ENCODE data around the gene ACAP2. TPM values are rescaled to one million over a fixed set of nuclear protein-coding genes. Genes with fewer than 3 reads are reported as not detected.

ACAP2 gene
- total RNA-seq, 1 experiment from 2014 or later = 42.0 TPM

DNA sequence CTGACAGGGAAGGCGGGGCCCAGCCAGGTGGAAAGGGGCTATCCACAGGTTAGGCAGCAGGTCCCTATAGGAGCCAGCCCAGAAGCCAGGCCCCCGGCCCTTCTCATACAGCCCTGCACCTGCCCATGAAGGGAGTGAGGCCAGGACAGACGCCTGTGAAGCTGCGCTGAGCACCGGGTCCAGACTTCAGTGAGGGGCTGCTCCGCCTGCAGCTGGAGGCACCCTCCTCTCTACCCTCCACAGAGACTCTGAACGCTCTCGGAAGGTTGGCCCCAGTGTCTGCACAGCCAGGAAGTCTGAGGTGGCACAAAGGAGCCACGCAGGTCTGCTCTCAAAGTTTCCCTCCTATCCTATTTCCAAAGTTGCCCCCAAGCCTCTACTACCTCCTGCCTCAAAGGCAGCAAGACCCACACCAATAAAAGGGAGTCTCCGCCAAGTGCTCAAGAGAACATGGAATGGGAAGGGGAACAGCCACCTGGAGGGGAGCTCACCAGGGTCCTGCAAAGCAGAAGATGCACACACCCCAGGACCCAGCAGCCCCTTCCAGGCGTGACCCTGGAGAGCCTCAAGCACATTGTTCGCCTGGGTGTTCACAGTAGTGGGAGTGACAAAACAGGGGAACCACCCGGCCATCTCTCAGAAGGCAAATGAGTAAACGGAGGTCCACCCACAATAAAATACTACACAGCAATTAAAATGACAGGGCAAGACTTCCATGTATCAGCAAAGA lies 191.3 kb downstream of the ACAP2 start:
- H3K36me3 Mint-ChIP-seq = peaks cover 9% of the 10 kb centered on the region
- ChIA-PET POLR2A (no interaction called here), CTCF (interaction anchor here (1.1 to 1.2 kb wide), 2 partner anchors 9 to 11 kb away, joined by 3 read pairs; no protein-coding TSS in a partner anchor)
- peaks cover 55% of the 10 kb centered on the region for H3K4me1 Mint-ChIP-seq
- no peak for TF ChIP-seq KAT7 (CRISPR knock-in tag; IDR thresholded peaks at IDR 0.05; ENCODE audit: borderline replicate concordance)
- TF ChIP-seq, protein P1, sequence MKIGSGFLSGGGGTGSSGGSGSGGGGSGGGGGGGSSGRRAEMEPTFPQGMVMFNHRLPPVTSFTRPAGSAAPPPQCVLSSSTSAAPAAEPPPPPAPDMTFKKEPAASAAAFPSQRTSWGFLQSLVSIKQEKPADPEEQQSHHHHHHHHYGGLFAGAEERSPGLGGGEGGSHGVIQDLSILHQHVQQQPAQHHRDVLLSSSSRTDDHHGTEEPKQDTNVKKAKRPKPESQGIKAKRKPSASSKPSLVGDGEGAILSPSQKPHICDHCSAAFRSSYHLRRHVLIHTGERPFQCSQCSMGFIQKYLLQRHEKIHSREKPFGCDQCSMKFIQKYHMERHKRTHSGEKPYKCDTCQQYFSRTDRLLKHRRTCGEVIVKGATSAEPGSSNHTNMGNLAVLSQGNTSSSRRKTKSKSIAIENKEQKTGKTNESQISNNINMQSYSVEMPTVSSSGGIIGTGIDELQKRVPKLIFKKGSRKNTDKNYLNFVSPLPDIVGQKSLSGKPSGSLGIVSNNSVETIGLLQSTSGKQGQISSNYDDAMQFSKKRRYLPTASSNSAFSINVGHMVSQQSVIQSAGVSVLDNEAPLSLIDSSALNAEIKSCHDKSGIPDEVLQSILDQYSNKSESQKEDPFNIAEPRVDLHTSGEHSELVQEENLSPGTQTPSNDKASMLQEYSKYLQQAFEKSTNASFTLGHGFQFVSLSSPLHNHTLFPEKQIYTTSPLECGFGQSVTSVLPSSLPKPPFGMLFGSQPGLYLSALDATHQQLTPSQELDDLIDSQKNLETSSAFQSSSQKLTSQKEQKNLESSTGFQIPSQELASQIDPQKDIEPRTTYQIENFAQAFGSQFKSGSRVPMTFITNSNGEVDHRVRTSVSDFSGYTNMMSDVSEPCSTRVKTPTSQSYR (CRISPR knock-in tag; IDR thresholded peaks at IDR 0.05) = no peak
- TF ChIP-seq, protein P2, sequence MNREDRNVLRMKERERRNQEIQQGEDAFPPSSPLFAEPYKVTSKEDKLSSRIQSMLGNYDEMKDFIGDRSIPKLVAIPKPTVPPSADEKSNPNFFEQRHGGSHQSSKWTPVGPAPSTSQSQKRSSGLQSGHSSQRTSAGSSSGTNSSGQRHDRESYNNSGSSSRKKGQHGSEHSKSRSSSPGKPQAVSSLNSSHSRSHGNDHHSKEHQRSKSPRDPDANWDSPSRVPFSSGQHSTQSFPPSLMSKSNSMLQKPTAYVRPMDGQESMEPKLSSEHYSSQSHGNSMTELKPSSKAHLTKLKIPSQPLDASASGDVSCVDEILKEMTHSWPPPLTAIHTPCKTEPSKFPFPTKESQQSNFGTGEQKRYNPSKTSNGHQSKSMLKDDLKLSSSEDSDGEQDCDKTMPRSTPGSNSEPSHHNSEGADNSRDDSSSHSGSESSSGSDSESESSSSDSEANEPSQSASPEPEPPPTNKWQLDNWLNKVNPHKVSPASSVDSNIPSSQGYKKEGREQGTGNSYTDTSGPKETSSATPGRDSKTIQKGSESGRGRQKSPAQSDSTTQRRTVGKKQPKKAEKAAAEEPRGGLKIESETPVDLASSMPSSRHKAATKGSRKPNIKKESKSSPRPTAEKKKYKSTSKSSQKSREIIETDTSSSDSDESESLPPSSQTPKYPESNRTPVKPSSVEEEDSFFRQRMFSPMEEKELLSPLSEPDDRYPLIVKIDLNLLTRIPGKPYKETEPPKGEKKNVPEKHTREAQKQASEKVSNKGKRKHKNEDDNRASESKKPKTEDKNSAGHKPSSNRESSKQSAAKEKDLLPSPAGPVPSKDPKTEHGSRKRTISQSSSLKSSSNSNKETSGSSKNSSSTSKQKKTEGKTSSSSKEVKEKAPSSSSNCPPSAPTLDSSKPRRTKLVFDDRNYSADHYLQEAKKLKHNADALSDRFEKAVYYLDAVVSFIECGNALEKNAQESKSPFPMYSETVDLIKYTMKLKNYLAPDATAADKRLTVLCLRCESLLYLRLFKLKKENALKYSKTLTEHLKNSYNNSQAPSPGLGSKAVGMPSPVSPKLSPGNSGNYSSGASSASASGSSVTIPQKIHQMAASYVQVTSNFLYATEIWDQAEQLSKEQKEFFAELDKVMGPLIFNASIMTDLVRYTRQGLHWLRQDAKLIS (CRISPR knock-in tag; IDR thresholded peaks at IDR 0.05; ENCODE audit: borderline replicate concordance) = no peak
- no peak for TF ChIP-seq MYBL2 (CRISPR knock-in tag; IDR thresholded peaks at IDR 0.05)
- no peak for TF ChIP-seq FOXP1 (CRISPR knock-in tag; IDR thresholded peaks at IDR 0.05; ENCODE audit: borderline replicate concordance)
- TF ChIP-seq, protein P3, sequence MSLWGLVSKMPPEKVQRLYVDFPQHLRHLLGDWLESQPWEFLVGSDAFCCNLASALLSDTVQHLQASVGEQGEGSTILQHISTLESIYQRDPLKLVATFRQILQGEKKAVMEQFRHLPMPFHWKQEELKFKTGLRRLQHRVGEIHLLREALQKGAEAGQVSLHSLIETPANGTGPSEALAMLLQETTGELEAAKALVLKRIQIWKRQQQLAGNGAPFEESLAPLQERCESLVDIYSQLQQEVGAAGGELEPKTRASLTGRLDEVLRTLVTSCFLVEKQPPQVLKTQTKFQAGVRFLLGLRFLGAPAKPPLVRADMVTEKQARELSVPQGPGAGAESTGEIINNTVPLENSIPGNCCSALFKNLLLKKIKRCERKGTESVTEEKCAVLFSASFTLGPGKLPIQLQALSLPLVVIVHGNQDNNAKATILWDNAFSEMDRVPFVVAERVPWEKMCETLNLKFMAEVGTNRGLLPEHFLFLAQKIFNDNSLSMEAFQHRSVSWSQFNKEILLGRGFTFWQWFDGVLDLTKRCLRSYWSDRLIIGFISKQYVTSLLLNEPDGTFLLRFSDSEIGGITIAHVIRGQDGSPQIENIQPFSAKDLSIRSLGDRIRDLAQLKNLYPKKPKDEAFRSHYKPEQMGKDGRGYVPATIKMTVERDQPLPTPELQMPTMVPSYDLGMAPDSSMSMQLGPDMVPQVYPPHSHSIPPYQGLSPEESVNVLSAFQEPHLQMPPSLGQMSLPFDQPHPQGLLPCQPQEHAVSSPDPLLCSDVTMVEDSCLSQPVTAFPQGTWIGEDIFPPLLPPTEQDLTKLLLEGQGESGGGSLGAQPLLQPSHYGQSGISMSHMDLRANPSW (CRISPR knock-in tag; conservative IDR thresholded peaks at IDR 0.05; ENCODE audit: low read depth) = no peak
- no peak for TF ChIP-seq CREM (CRISPR knock-in tag; IDR thresholded peaks at IDR 0.05)
- no peak for TF ChIP-seq NR2C2 (CRISPR knock-in tag; IDR thresholded peaks at IDR 0.05)
- no peak for TF ChIP-seq ELF4 (CRISPR knock-in tag; IDR thresholded peaks at IDR 0.05; ENCODE audit: low read depth)
- TF ChIP-seq ZNF121 (CRISPR knock-in tag; IDR thresholded peaks at IDR 0.05) = no peak
- TF ChIP-seq ETV6 (CRISPR knock-in tag; IDR thresholded peaks at IDR 0.05) = no peak
- no peak for TF ChIP-seq TCF7 (CRISPR knock-in tag; IDR thresholded peaks at IDR 0.05; ENCODE audit: low read depth)
- H3K27ac Mint-ChIP-seq = no peak overlapping the region
- no peaks in the 10 kb centered on the region for H3K27me3 Mint-ChIP-seq (ENCODE audit: low read depth)
- DNase-seq (ENCODE audit: low spot score) (no peak), ATAC-seq (no peak)
- H3K9me3 Mint-ChIP-seq = no peaks in the 10 kb centered on the region
- no peak overlapping the region for H3K4me3 Mint-ChIP-seq

DNA sequence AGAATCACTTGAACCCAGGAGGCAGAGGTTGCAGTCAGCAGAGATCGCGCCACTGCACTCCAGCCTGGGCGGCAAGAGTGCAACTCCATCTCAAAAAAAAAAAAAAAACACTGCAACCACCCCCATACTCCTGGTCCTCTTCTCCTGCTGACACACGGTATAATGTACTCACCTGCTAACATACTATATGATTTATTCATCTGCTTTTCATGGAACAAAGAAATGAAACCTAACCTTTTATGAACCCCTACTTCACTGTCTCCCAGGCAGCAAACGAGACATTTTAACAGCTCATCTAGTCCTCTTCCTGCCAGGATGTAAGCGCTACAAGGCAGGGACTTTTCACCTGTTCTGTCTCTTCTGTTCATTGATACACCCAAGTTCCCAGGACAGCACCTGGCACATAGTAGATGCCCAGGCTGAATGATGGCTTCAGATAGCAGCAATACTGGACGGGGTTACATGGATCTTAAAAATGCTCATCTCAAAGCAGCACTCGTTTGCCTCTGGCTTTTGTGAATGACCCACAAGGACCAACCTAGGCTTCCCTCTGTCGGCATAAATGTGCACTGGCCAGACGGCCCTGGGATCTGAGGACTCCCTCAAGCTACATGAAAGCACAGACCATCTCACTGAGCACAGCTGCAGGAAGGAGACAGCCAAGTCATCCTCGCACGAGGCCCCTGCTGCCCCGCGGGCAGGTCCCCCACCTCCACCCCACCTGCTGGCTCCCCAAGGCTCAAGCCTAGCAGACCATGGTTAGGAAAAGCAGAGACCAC lies 192.2 kb downstream of the ACAP2 start:
- ChIA-PET POLR2A (no interaction called here), CTCF (interaction anchor here (0.9 to 1.2 kb wide), 4 partner anchors 10 to 617 kb away, joined by 3 to 4 read pairs (median 3); partner anchors contain the start of gene TMEM44)
- peak overlapping the region; percentile 24; the same call in 1 of the 2 replicates for H3K27ac Mint-ChIP-seq
- H3K9me3 Mint-ChIP-seq = no peaks in the 10 kb centered on the region
- peaks cover 55% of the 10 kb centered on the region for H3K4me1 Mint-ChIP-seq
- H3K36me3 Mint-ChIP-seq = peaks cover 14% of the 10 kb centered on the region
- H3K27me3 Mint-ChIP-seq (ENCODE audit: low read depth) = no peaks in the 10 kb centered on the region
- H3K4me3 Mint-ChIP-seq = no peak overlapping the region
- TF ChIP-seq GTF2I (CRISPR knock-in tag; conservative IDR thresholded peaks at IDR 0.05) (no peak), ATF1 (CRISPR knock-in tag; IDR thresholded peaks at IDR 0.05) (no peak), GRHL2 (CRISPR knock-in tag; IDR thresholded peaks at IDR 0.05; ENCODE audit: insufficient replicate concordance, severe bottlenecking) (no peak), IRF2 (CRISPR knock-in tag; IDR thresholded peaks at IDR 0.05; ENCODE audit: borderline replicate concordance, low read depth) (no peak), RORB (CRISPR knock-in tag; IDR thresholded peaks at IDR 0.05) (no peak), JUN (CRISPR knock-in tag; IDR thresholded peaks at IDR 0.05) (no peak), ETV6 (CRISPR knock-in tag; IDR thresholded peaks at IDR 0.05) (no peak)
- TF ChIP-seq, protein P4, sequence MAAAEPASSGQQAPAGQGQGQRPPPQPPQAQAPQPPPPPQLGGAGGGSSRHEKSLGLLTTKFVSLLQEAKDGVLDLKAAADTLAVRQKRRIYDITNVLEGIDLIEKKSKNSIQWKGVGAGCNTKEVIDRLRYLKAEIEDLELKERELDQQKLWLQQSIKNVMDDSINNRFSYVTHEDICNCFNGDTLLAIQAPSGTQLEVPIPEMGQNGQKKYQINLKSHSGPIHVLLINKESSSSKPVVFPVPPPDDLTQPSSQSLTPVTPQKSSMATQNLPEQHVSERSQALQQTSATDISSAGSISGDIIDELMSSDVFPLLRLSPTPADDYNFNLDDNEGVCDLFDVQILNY (CRISPR knock-in tag; IDR thresholded peaks at IDR 0.05) = no peak
- TF ChIP-seq, protein P1 (CRISPR knock-in tag; IDR thresholded peaks at IDR 0.05) = no peak
- DNase-seq (ENCODE audit: low spot score) (no peak), ATAC-seq (no peak)
